Ureter (tissue), 1 donor: ENCODE results near the gene GNG14. TPM values are rescaled to one million over a fixed set of nuclear protein-coding genes. Genes with fewer than 3 reads are reported as not detected.
"Not testable (repeated sequence)": the region's sequence is repeated elsewhere in the genome, so short reads cannot be mapped to it uniquely, and the experiment has no call there.

Experiments
- DNase-seq: peaks from one replicate; pipeline ENCODE4 v3.0.0-alpha.2; 2020; ENCODE audit warnings: low spot score
- total RNA-seq: library from RNA; stranded (reverse); gene quantifications from one replicate; pipeline ENCODE4 v1.2.4, GENCODE V29; 2023
- donor health status: DM: yes; HTN: yes; CAD: no.

Gene GNG14
- total RNA-seq, 1 donor from 2014 or later = not detected

GRCh38 chr19:12667731-12668302 is 20.0 kb upstream of the GNG14 start:
- DNase-seq = no peak

GRCh38 chr19:12668346-12668745 is 19.5 kb upstream of the GNG14 start:
- DNase-seq = no peak

DNA sequence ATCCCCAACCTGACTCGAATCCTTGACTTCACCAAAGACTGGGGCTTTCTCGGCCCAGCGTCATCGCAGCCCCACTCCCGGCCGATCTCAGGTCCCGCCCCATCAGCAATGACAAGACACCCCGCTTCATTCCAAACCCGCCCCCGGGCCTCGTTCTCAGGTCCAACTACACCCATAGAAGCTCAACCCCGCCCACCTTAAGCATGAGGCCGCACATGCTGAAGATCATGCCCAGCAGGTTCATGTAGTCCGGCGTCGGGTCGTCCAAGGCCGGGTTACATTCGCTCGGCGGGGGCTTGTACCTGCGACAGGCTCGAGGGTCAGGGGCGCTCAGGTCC is 18.9 kb upstream of the GNG14 start:
- no peak for DNase-seq

DNA sequence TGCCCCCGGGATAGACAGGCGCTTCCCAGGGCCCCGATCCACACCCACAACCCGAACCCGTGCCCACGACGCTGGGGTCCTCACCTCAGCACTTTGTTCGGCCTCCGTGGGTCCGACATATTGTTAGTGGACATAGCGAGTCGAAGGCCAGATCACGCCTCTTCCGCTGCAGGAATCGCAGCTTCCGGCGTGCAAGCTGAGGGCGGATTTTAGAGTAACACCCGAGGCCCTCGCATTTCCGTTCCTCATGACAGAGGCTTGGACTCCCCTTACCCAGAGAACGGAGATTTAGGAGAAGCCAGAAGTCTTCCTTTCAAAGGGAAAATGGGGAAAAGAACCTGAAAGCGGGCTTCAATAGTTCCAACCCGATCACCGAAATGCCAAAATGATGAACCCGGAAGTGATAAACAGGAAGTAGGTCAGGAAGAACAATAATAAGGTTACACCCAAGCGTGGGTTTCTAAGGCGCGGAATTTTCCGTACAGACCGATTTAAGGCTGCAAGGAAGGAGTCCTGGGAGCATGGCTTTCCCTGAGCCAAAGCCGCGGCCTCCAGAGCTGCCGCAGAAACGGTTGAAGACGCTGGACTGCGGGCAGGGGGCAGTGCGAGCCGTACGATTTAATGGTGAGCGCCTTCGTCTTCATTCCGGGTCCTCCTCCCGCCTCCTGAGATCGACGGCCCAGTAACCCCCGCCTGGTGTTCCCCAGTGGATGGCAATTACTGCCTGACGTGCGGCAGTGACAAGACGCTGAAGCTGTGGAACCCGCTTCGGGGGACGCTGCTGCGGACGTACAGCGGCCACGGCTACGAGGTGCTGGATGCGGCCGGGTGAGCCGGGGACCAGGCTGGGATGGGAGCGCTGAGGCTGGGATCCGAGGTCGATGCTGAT is 18.3 kb upstream of the GNG14 start:
- DNase-seq = peak; percentile 82

- no peak for DNase-seq
Measured at GRCh38 chr19:12670159-12670928, 17.5 kb upstream of the GNG14 start.

DNA sequence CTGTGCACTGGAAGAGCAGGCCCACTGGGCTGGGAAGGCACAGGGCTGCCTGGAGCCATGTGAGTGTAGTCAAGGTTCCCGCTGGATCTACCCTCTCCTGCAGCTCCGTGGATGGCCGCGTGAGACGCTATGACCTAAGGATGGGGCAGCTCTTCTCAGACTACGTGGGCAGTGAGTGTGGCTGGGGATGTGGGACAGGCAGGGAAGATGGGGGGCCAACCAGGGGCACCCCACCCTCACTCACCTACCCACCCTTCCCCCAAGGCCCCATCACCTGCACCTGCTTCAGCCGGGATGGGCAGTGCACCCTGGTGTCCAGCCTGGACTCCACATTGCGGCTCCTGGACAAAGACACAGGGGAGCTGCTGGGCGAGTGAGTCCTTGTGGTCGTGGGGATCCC is 15.1 kb upstream of the GNG14 start:
- DNase-seq = no peak

GRCh38 chr19:12675399-12675798 is 12.4 kb upstream of the GNG14 start:
- DNase-seq = no peak

DNA sequence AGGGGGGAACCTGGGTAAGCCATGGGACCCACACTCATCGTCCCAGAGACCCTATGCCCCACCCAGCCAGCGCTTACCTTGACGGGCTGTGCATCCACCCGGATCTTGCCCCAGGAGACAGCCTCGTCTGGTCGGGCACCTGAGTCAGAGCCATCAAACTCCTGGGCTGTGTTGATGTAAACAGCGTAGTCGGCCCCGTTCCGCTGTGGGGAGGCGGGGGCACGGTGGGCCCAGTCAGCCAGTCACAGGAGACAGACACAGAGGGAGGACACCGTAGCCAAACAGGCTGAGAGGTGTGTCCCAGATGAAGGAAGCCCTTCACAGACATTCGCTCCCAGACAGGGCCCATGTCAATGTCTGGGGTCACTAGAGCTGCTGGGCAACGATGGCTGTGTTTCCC is 11.9 kb upstream of the GNG14 start:
- no peak for DNase-seq

- DNase-seq = peak; percentile 85
Measured at GRCh38 chr19:12676384-12676792, 11.4 kb upstream of the GNG14 start.

DNA sequence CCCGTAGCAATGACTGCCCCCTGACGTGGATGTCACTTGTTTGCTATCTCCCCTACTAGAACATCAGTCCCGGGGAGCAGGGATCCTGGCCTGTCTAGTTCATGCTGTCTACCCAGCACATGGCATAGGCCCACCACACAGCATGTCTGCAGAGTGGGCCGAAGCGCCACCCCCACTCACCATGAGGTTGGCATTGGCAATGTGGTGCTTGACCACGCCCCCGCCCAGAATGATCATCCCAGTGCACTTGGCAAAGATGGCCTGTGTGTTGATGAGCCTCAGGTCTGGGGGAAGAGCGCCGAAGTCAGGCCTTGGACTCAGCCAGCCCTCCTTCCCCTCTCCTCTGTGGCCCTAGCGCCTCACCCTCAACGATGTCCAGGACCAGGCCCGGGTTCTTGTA is 10.9 kb upstream of the GNG14 start:
- no peak for DNase-seq

DNA sequence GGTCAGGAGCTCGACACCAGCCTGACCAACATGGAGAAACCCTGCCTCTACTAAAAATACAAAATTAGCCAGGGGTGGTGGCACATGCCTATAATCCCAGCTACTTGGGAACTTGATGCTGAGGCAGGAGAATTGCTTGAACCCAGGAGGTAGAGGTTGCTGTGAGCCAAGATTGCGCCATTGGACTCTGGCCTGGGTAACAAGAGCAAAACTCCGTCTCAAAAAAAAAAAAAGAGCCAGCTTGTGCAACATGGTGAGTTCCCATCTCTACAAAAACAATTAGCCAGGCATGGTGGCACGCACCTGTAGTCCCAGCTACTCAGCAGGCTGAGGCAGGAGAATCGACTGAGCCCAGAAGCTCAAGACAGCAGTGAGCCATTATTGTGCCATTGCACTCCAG is 9.8 kb upstream of the GNG14 start:
- not testable (repeated sequence) for DNase-seq

GRCh38 chr19:12680034-12680433 is 7.8 kb upstream of the GNG14 start:
- no peak for DNase-seq

DNA sequence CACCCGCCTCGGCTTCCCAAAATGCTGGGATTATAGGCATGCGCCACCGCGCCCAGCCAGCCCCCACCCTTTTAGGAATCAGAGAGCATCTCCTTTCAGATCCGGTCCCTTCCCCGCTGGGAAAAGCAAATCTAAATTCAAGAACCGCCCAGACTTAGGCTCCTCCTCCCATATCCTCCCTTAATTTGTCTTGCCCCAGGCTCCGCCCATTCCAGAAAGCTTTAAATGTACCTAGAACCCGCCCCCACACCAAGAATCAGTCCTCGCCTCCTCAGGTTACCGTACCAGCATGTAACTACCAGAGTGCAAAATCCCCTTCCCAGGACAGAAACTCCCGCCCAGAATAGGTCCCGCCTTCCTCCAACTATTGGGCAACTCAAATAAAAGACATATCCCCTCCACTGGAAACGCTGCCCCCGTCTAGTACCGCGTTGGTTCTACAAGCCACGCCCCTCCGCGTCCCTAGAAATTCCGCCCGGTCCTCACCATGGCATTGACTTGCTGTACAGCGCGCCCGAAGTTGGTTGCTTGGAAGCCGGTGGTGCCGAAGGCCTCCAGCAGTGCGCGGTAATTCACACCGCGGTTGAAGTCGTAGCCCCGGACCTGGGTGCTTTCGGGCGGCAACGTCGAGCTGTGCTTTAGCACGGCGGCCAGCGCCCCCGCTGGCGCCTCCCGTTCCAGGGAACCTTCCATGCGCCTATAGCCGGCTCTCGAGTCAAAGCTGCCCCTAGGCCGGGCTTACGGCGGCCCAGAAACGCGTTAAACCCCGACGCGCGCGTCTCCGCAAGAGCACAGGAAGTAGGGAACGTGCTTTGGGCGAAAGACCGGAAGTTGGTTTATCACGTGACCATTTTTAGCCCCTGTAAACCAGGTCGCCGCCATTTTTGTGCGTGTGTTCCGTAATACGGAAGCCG is 6.5 kb upstream of the GNG14 start, which contains the start of gene DHPS:
DHPS (minus strand) TSS at position 807 of the 914 bp plus-strand sequence; CDS start at position 693, 114 bp downstream.
- DNase-seq = peak; percentile 96

DNA sequence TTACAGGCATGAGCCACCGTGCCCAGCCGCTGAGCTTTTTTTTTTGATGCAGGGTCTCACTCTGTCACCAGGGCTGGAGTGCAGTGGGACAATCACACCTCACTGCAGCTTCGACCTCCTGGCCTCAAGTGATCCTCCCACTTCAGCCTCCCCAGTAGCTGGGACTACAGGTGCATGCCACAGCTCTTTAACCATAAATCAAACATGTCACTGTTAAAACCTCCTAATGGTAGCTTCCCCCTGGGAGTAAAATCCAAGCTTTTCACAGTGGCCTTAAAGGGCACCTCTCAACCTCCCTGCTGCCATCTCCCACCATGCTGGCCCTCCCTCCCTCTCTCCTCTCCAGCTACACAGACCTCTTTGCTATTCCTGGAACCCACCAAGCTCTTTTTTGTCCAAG is 2.0 kb upstream of the GNG14 start:
- no peak for DNase-seq

DNA sequence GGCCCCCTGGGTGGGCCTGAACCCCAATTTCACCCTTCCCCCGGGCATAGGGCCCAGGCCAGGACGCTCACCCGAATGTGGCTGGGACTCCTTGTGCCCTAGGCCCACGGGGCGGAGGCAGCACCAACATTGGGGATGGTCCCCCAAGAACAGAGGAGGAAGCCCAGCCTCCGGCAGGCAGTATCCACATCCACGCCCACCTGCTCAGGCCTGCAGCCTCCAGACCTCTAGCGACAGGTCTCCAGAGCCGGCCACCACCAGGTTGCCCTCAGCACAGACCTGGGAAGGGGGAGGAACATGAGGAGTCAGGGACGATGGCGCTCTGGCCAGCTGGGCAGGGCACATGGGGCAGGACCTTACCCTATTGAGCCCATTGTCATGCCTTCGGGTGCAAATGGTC is 1.2 kb downstream of the GNG14 start:
- no peak for DNase-seq

DNA sequence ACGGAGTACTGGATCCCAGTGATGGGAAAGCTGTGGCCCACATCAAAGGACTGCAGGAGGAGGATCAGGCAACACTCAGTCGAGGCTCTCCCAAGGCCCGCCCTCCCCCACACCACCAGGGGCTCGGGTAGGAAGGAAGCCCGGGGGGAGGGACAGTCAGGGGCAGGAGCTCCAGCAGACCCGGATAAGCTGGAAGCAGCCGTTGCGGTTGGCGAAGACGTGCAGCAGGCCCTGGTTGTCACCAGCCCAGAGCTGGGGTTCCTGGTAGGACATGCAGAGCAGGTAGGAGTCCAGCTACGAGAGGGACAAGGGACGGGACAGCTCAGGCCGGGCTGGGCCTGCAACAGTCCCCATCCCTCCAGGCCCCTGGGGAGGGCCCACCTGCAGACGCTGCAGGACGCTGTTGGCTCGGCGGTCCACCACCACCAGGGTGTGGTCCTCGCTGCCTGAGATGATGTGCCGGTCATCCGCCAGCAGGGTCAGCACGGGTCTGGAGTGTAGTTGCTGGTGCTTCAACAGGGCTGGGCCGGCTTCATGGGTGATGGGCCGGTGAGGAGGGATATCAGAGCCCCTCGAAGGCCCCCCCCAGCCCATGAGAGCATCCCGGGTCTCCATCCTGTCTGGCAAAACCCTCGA is 1.9 kb downstream of the GNG14 start:
- DNase-seq = no peak

DNA sequence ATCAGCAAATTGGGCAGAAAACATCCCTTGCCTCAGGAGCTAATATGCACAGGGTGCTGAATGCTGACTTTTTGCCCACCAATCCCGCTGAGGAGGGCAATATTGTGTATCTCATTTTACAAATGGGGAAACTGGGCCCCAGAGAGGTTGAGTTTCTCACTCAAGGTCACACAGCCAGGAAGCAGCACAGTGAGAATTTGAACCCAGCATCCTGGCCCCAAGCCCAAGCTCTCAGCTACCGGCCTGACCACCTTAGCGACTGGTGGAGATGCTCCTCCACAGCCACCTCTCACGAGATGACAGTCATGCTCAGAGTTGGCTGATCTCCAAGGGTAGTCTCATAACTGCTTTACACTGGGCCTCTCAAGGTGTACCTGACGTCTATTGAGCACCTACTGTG is 5.2 kb downstream of the GNG14 start:
- DNase-seq = no peak

GRCh38 chr19:12694641-12695040 is 6.8 kb downstream of the GNG14 start:
- no peak for DNase-seq

- no peak for DNase-seq
Measured at GRCh38 chr19:12695096-12695495, 7.3 kb downstream of the GNG14 start.

- DNase-seq = no peak
Measured at GRCh38 chr19:12695514-12695913, 7.7 kb downstream of the GNG14 start.

DNA sequence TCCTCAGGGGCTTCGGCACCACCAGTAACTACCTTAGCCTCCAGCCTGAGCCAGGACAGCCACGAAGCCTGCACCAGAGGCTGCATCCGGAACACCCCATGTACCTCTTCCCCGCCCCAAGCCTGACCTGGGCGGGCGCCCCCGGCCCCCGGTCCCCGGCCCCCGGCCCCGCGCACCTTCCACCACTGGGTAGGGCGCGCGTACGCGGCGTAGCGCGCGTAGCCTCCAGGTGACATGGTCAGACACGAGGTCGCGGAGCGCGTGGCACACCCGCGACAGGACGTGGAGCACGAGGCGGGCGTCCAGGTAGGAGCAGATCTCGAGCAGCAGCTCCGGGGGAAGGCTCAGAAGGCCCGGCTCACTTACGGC is 8.2 kb downstream of the GNG14 start:
- DNase-seq = no peak
